Adrenal gland (tissue), 12 donors: ENCODE data around the gene C7orf57. TPM values are rescaled to one million over a fixed set of nuclear protein-coding genes. Genes with fewer than 3 reads are reported as not detected.

ENCODE experiments used
- DNase-seq, 7 donors: peaks; one replicate each; pipeline ENCODE4 v3.0.0-alpha.2; 2019 to 2020
- H3K27ac ChIP-seq, 5 donors: fragments of 200-600 bp; sonication (generic) in 4 of 5; 1 replicate in 3 of 5; 2 replicates in 2 of 5; pipeline versions ENCODE4 v1.5.1 to v1.8.0; 2016 to 2020; ENCODE audit warnings: mild to moderate bottlenecking in 1 of 5
- H3K27me3 ChIP-seq: fragments of 200-600 bp; 2 replicates; pipeline ENCODE4 v1.8.0; 2021
- H3K36me3 ChIP-seq, 2 donors: fragments of 200-600 bp; replicated peaks in 1 of 2; 1 replicate in 1 of 2; 2 replicates in 1 of 2; pipeline versions ENCODE4 v1.5.1 to v1.8.0; 2018 to 2022
- H3K4me1 ChIP-seq, 2 donors: fragments of 200-600 bp; replicated peaks in 1 of 2; 1 replicate in 1 of 2; 2 replicates in 1 of 2; pipeline versions ENCODE4 v1.5.1 to v1.8.0; 2018 to 2021
- H3K4me3 ChIP-seq, 4 donors: fragments of 200-600 bp; sonication (generic) in 3 of 4; one replicate each; pipeline ENCODE4 v1.5.1; 2016 to 2018
- H3K9me3 ChIP-seq, 3 donors: fragments of 200-600 bp; sonication (generic) in 1 of 3; replicated peaks in 1 of 3; 1 replicate in 2 of 3; 2 replicates in 1 of 3; pipeline versions ENCODE4 v1.5.1 to v1.8.0; 2016 to 2021
- POLR2A ChIP-seq, 2 donors: fragments of 450-650 bp; IDR thresholded peaks; one replicate each; pipeline ENCODE4 v1.6.1; 2017; ENCODE audit warnings: antibody characterized with exemption in 2 of 2, mild to moderate bottlenecking in 2 of 2, moderate library complexity in 1 of 2
- WGBS, 4 donors: extraction: QIAGEN DNeasy Blood & Tissue Kit in 2 of 4; methylation state at CpG; one replicate each; pipeline versions ENCODE4 v1.1.5 to v1.1.7; 2013 to 2017; 5-methylcytosine and 5-hydroxymethylcytosine counted together
- intact Hi-C, 2 donors: fragments of 100-400 bp; cut with DNase I; formaldehyde crosslinking; loops; one replicate each; pipeline versions ENCODE4 v1.14.1 to v1.15.0; 2022 to 2023
- polyA plus RNA-seq, 3 donors: library from polyadenylated mRNA; stranded (reverse); fragments of 200-250 nt in 2 of 3; fragments of 350-450 nt in 1 of 3; fragmentation: Illumina TruSeq in 1 of 3; extraction: RNeasy Lipid Tissue Mini Kit (QIAGEN cat#74804) in 1 of 3; gene quantifications; one replicate each; pipeline ENCODE4 v1.2.3, GENCODE V29; 2013 to 2014
- total RNA-seq, 9 donors: library from RNA; depleted of rRNA in 4 of 9; stranded (reverse); fragments of >200 nt in 4 of 9; fragments of 120-200 nt in 1 of 9; fragmentation: NEBNext Ultra II Directional in 1 of 9; extraction: Animal tissue kit (Norgen Biotek cat#: 25700) in 1 of 9; gene quantifications; one replicate each; pipeline versions ENCODE4 v1.1.0 to v1.2.4, GENCODE V29; 2013 to 2023
- TF ChIP-seq, protein P1 (sequence below), 6 experiments: fragments of 450-650 bp in 4 of 6; fragments of 200-600 bp in 2 of 6; sonication (generic) in 1 of 6; IDR thresholded peaks; 1 replicate in 5 of 6; 2 replicates in 1 of 6; pipeline versions ENCODE4 v1.5.1 to v1.8.0; 2016 to 2021; ENCODE audit warnings: antibody characterized with exemption in 6 of 6, mild to moderate bottlenecking in 2 of 6, moderate library complexity in 1 of 6
- donor health status: healthy with polysubstance abuse.
- donor health status: Bipolar disorder and iron deficiency.
- donor health status: DM: yes; HTN: yes; CAD: no.
- donor health status: DM: no; HTN: no; CAD: no.
- donor health status: DM: no; HTN: no; CAD: no.
- donor health status: DM: yes; HTN: yes; CAD: no.

The C7orf57 gene
- total and polyA plus RNA-seq, 12 donors: 1.7 TPM; not detected in 11

GRCh38 chr7:48042216-48042615, 6.9 kb downstream of the C7orf57 start:
- Histone ChIP-seq H3K27ac (no peak overlapping the region), H3K4me3 (no peak overlapping the region), H3K4me1 (no peaks in the 10 kb centered on the region), H3K9me3 (no peaks in the 10 kb centered on the region), H3K36me3 (no peaks in the 10 kb centered on the region), H3K27me3 (no peaks in the 10 kb centered on the region)
- WGBS, 4 donors: 71 to 89% (median 75%) methylated on average over 3 of the region's 3 CpGs
- DNase-seq: no peak
- intact Hi-C loops: no loop called here
- TF ChIP-seq POLR2A (IDR thresholded peaks at IDR 0.05): no peak
- TF ChIP-seq, protein P1, sequence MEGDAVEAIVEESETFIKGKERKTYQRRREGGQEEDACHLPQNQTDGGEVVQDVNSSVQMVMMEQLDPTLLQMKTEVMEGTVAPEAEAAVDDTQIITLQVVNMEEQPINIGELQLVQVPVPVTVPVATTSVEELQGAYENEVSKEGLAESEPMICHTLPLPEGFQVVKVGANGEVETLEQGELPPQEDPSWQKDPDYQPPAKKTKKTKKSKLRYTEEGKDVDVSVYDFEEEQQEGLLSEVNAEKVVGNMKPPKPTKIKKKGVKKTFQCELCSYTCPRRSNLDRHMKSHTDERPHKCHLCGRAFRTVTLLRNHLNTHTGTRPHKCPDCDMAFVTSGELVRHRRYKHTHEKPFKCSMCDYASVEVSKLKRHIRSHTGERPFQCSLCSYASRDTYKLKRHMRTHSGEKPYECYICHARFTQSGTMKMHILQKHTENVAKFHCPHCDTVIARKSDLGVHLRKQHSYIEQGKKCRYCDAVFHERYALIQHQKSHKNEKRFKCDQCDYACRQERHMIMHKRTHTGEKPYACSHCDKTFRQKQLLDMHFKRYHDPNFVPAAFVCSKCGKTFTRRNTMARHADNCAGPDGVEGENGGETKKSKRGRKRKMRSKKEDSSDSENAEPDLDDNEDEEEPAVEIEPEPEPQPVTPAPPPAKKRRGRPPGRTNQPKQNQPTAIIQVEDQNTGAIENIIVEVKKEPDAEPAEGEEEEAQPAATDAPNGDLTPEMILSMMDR (IDR thresholded peaks at IDR 0.05): no peak

DNA sequence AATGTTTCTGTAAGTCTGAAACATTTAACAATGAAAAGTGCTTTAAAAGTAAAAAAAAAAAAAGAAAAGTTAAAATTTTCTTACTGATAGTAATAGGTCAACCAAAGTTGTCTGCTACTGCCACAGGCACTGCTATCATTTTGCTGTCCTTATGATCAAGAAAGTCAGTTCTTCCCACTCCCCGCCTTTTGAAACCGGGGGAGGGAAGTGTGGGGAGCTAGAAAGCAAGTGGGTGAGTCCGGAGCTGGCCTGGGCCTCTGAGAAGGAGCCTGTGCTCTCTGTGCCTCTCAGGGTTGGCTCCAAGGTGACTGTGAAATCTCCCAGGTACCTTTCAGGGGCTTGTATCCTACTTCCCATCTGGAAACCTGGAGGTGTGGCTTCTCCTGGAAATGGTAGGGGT, 7.3 kb downstream of the C7orf57 start:
- TF ChIP-seq POLR2A (IDR thresholded peaks at IDR 0.05): no peak
- TF ChIP-seq, protein P1 (IDR thresholded peaks at IDR 0.05): no peak
- Histone ChIP-seq H3K27me3 (no peaks in the 10 kb centered on the region), H3K9me3 (no peaks in the 10 kb centered on the region), H3K4me3 (no peak overlapping the region), H3K36me3 (no peaks in the 10 kb centered on the region), H3K4me1 (no peaks in the 10 kb centered on the region), H3K27ac (no peak overlapping the region)
- WGBS, 4 donors: 59 to 65% (median 60%) methylated on average over 3 of the region's 3 CpGs
- intact Hi-C loops: no loop called here
- no peak for DNase-seq

- Histone ChIP-seq H3K36me3 (no peaks in the 10 kb centered on the region), H3K27me3 (no peaks in the 10 kb centered on the region), H3K4me1 (no peaks in the 10 kb centered on the region), H3K27ac (no peak overlapping the region), H3K9me3 (no peaks in the 10 kb centered on the region), H3K4me3 (no peak overlapping the region)
- TF ChIP-seq POLR2A (IDR thresholded peaks at IDR 0.05): no peak
- TF ChIP-seq, protein P1 (IDR thresholded peaks at IDR 0.05): no peak
- no peak for DNase-seq
- intact Hi-C loops: no loop called here
- WGBS, 4 donors: 67 to 74% (median 73%) methylated on average over 9 of the region's 9 CpGs
These were observed 9.9 kb downstream of the C7orf57 start for GRCh38 chr7:48045195-48045765.

DNA sequence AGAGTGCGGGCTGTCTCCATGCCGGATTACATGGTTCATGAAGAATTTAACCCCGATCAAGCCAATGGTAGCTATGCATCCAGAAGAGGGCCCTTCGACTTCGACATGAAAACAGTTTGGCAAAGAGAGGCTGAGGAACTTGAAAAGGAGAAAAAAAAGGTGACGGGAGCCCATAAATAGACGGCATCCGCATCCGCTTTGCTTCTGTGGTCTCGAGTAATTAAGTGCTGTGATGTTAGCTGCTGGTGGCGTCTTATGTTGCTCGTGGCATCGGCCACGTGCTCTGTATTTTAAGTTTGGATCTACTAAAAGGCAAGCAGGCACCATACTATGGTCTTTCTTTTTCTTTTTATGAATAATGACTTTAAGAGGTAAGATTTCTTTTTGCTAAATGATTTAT, 11.1 kb downstream of the C7orf57 start:
- no peaks in the 10 kb centered on the region for H3K27me3 ChIP-seq
- no peaks in the 10 kb centered on the region for H3K36me3 ChIP-seq
- DNase-seq: no peak
- 67 to 74% (median 69%) methylated on average over 14 of the region's 14 CpGs for WGBS, 4 donors
- TF ChIP-seq, protein P1 (IDR thresholded peaks at IDR 0.05): no peak
- TF ChIP-seq POLR2A (IDR thresholded peaks at IDR 0.05): no peak
- intact Hi-C loops: no loop called here
- H3K4me1 ChIP-seq: no peaks in the 10 kb centered on the region
- H3K4me3 ChIP-seq: no peak overlapping the region
- no peak overlapping the region for H3K27ac ChIP-seq
- no peaks in the 10 kb centered on the region for H3K9me3 ChIP-seq
